Caki2 (cell line): ENCODE results near the gene PCDHA2. TPM values are rescaled to one million over a fixed set of nuclear protein-coding genes. Genes with fewer than 3 reads are reported as not detected.
"Not testable (repeated sequence)": the region's sequence is repeated elsewhere in the genome, so short reads cannot be mapped to it uniquely, and the experiment has no call there.

ENCODE experiments used
- DNase-seq: peaks from one replicate; pipeline ENCODE4 v3.0.0-alpha.2; 2015; ENCODE audit warnings: low read depth
- in situ Hi-C: cut with HindIII; loops from 2 replicates; pipeline ENCODE4 v1.10.0; 2016; ENCODE audit warnings: low sequenced_read_pairs, low pct_unique_long_range_greater_than_20kb, mixed read lengths
- total RNA-seq: library from RNA; depleted of rRNA; stranded (reverse); fragments of >200 nt; shearing (Covaris generic); gene quantifications from 2 replicates; pipeline ENCODE4 v1.2.3, GENCODE V29; 2014; ENCODE audit warnings: low replicate concordance

Gene PCDHA2
- total RNA-seq, 1 experiment from 2014 or later, result not detected

DNA sequence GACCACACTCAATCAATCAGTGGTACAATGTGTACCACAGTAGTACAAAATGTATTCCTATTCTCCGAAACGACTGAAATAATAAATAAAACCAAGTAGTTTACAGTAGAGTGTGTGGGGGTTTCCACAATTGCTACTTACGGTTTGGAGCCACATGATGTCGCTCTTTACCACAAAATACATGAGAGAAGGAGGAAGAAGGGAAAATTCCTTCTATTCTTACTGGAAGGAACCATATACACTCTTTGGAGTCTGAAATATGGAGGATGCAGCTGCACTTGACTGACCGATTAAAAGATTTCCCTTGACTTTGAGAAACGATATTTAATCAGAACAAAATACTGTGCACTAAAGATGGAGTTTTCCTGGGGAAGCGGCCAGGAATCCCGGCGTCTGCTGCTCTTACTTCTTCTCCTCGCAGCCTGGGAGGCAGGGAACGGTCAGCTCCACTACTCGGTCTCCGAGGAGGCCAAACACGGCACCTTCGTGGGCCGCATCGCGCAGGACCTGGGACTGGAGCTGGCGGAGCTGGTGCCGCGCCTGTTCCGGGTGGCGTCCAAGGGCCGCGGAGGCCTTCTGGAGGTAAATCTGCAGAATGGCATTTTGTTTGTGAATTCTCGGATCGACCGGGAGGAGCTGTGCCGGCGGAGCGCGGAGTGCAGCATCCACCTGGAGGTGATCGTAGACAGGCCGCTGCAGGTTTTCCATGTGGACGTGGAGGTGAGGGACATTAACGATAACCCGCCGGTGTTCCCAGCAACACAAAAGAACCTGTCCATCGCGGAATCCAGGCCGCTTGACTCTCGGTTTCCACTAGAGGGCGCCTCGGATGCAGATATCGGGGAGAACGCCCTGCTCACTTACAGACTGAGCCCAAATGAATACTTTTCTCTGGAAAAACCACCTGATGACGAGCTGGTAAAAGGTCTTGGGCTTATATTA lies 12.5 kb downstream of the PCDHA2 start, which contains the start of gene PCDHA4:
TSS of gene PCDHA4 (plus strand) at position 235 of the 942 bp plus-strand sequence.
- DNase-seq, result peak; percentile 69
- in situ Hi-C loops, result no loop called here

DNA sequence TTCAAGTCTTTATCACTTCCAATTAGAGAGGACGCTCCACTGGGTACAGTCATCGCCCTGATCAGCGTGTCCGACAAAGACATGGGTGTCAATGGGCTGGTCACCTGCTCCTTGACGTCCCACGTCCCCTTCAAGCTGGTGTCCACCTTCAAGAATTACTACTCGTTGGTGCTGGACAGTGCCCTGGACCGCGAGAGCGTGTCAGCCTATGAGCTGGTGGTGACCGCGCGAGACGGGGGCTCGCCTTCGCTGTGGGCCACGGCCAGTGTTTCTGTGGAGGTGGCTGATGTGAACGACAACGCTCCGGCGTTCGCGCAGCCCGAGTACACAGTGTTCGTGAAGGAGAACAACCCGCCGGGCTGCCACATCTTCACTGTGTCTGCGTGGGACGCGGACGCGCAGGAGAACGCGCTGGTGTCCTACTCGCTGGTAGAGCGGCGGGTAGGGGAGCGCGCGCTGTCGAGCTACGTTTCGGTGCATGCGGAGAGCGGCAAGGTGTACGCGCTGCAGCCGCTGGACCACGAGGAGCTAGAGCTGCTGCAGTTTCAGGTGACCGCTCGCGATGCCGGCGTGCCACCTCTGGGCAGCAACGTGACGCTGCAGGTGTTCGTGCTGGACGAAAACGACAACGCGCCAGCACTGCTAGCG lies 13.7 kb downstream of the PCDHA2 start:
- DNase-seq, in situ Hi-C loops: not testable (repeated sequence)

DNA sequence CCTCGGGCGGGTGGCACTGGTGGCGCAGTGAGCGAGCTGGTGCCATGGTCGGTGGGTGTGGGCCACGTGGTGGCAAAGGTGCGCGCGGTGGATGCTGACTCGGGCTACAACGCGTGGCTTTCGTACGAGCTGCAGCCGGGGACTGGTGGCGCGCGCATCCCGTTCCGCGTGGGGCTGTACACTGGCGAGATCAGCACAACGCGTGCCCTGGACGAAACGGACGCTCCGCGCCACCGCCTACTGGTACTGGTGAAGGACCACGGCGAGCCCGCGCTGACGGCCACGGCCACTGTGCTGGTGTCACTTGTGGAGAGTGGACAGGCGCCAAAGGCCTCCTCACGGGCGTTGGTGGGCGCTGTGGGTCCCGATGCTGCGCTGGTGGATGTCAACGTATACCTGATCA lies 14.2 kb downstream of the PCDHA2 start:
- DNase-seq, result no peak
- in situ Hi-C loops, result no loop called here

DNA sequence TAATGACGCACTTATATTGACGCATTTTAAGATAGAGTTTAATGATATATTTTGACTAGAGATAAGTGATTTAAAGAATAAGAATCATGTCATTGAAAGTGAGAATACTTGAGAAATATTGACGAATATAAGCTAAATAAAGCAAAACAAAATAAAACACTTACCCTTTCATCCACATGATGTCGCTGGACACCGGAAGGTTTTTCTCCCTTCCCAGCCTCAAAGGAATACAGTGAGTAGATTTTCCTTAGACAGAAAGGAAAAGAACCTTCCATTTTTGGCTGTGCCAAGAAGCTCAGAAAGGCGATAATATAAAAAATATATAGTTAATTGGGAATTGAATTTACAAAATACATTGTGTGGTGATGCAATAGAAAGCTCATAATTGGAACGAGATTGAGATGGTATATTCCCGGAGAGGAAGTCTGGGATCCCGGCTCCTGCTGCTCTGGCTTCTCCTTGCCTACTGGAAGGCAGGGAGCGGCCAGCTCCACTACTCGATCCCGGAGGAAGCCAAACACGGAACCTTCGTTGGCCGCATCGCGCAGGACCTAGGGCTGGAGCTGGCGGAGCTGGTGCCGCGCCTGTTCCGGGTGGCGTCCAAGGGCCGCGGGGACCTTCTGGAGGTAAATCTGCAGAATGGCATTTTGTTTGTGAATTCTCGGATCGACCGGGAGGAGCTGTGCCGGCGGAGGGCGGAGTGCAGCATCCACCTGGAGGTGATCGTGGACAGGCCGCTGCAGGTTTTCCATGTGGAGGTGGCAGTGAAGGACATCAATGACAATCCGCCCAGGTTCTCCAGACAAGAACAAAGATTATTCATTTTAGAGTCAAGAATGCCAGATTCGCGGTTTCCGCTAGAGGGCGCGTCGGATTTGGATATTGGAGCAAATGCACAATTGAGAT lies 27.0 kb downstream of the PCDHA2 start, which contains the start of gene PCDHA5:
TSS of gene PCDHA5 (plus strand) at position 239 of the 906 bp plus-strand sequence.
- peak; percentile 61 for DNase-seq
- in situ Hi-C loops, result no loop called here

DNA sequence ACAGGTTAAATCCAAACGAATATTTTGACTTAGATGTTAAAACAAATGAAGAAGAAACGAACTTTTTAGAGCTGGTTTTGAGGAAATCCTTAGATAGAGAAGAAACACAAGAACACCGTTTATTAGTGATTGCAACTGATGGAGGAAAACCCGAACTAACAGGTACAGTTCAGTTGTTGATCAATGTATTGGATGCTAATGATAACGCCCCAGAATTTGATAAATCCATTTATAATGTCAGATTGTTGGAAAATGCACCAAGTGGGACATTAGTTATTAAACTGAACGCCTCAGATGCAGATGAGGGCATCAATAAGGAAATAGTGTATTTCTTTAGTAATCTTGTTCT lies 27.6 kb downstream of the PCDHA2 start:
- in situ Hi-C loops, result no loop called here
- no peak for DNase-seq

DNA sequence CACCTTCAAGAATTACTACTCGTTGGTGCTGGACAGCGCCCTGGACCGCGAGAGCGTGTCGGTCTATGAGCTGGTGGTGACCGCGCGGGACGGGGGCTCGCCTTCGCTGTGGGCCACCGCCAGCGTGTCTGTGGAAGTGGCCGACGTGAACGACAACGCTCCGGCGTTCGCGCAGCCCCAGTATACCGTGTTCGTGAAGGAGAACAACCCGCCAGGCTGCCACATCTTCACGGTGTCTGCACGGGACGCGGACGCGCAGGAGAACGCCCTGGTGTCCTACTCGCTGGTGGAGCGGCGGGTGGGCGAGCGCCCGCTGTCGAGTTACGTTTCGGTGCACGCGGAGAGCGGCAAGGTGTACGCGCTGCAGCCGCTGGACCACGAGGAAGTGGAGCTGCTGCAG lies 28.3 kb downstream of the PCDHA2 start:
- in situ Hi-C loops, DNase-seq: not testable (repeated sequence)

DNA sequence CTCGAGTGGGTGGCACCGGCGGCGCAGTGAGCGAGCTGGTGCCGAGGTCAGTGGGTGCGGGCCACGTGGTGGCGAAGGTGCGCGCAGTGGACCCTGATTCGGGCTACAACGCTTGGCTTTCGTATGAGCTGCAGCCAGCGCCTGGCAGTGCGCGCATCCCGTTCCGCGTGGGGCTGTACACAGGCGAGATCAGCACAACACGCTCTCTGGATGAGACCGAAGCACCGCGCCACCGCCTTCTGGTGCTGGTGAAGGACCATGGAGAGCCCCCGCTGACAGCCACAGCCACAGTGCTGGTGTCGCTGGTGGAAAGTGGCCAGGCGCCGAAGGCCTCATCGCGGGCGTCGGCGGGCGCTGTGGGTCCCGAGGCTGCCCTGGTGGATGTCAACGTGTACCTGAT lies 28.8 kb downstream of the PCDHA2 start:
- in situ Hi-C loops, result no loop called here
- no peak for DNase-seq

DNA sequence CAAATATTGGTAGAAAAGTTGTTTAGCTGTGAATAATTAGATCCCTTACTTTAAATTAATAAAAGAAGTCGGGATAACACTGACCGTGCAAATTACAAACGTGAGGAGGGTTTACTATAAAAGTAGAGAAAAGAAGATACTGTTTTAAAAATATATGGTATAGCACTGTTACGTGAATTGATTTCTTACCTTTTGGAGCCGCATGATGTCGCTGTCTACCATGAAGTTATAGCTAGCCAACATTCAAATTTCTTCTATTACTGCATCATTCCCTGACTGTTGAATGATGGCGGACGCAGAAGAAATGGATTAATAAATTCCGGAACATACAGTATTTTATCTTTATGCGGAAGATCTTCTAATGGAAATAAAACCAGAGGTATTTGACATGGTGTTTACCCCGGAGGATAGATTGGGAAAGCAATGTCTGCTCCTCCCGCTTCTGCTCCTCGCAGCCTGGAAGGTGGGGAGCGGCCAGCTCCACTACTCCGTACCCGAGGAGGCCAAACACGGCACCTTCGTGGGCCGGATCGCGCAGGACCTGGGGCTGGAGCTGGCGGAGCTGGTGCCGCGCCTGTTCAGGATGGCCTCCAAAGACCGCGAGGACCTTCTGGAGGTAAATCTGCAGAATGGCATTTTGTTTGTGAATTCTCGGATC lies 33.2 kb downstream of the PCDHA2 start, which contains the start of gene PCDHA6:
TSS of gene PCDHA6 (plus strand) at position 257 of the 658 bp plus-strand sequence. CDS start at position 389, 132 bp downstream.
- DNase-seq, result no peak
- in situ Hi-C loops, result no loop called here

DNA sequence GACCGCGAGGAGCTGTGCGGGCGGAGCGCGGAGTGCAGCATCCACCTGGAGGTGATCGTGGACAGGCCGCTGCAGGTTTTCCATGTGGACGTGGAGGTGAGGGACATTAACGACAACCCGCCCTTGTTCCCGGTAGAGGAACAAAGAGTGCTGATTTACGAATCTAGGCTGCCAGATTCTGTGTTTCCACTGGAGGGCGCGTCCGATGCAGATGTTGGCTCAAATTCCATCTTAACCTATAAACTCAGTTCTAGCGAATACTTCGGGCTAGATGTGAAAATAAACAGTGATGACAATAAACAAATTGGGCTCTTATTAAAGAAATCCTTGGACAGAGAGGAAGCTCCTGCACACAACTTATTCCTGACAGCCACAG lies 33.7 kb downstream of the PCDHA2 start:
- in situ Hi-C loops, result no loop called here

DNA sequence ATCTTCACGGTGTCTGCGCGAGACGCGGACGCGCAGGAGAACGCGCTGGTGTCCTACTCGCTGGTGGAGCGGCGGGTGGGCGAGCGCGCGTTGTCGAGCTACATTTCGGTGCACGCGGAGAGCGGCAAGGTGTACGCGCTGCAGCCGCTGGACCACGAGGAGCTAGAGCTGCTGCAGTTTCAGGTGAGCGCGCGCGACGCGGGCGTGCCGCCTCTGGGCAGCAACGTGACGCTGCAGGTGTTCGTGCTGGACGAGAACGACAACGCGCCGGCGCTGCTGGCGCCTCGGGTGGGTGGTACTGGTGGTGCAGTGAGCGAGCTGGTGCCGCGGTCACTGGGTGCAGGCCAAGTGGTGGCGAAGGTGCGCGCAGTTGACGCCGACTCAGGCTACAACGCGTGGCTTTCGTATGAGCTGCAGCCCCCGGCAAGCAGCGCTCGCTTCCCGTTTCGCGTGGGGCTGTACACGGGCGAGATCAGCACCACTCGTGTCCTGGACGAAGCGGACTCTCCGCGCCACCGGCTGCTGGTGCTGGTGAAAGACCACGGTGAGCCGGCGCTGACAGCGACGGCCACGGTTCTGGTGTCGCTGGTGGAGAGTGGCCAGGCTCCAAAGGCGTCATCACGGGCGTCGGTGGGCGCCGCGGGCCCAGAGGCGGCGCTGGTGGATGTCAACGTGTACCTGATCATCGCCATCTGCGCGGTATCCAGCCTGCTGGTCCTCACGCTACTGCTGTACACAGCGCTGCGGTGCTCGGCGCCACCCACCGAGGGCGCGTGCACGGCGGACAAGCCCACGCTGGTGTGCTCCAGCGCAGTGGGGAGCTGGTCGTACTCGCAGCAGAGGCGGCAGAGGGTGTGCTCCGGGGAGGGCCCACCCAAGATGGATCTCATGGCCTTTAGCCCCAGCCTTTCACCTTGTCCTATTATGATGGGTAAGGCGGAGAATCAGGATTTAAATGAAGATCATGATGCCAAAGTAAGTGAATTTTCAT lies 35.2 kb downstream of the PCDHA2 start:
- in situ Hi-C loops, DNase-seq: not testable (repeated sequence)

More for the DNA sequence above, 33.7 kb downstream of the PCDHA2 start:
- no peak for DNase-seq

DNA sequence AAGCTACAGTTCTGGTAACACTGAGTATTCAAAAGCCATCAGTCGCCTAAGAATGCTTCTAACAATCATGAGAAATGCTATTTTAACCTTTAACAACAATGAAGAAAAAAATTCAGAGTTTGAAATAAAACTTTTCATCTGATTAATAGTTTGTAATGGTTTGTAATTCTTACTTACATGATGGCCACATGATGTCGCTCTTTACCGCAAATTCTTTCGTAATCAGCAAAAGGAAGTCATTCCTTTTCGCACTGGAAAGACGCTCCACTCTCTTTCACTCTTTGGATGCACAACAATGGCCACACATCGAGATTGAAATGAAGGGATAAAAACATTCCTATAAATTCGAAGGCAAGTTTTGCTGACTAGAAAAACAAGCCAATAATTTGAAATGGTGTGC lies 39.3 kb downstream of the PCDHA2 start, which contains the start of gene PCDHA7:
TSS of gene PCDHA7 (plus strand) at position 277 of the 400 bp plus-strand sequence. CDS start at position 392, 115 bp downstream.
- in situ Hi-C loops, result no loop called here
- DNase-seq, result no peak

DNA sequence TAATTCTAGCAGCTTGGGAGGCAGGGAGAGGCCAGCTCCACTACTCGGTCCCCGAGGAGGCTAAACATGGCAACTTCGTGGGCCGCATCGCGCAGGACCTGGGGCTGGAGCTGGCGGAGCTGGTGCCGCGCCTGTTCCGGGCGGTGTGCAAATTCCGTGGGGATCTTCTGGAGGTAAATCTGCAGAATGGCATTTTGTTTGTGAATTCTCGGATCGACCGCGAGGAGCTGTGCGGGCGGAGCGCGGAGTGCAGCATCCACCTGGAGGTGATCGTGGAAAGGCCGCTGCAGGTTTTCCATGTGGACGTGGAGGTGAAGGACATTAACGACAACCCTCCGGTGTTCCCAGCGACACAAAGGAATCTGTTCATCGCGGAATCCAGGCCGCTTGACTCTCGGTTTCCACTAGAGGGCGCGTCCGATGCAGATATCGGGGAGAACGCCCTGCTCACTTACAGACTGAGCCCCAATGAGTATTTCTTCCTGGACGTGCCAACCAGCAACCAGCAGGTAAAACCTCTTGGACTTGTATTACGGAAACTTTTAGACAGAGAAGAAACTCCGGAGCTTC lies 39.9 kb downstream of the PCDHA2 start:
- in situ Hi-C loops, DNase-seq: not testable (repeated sequence)

DNA sequence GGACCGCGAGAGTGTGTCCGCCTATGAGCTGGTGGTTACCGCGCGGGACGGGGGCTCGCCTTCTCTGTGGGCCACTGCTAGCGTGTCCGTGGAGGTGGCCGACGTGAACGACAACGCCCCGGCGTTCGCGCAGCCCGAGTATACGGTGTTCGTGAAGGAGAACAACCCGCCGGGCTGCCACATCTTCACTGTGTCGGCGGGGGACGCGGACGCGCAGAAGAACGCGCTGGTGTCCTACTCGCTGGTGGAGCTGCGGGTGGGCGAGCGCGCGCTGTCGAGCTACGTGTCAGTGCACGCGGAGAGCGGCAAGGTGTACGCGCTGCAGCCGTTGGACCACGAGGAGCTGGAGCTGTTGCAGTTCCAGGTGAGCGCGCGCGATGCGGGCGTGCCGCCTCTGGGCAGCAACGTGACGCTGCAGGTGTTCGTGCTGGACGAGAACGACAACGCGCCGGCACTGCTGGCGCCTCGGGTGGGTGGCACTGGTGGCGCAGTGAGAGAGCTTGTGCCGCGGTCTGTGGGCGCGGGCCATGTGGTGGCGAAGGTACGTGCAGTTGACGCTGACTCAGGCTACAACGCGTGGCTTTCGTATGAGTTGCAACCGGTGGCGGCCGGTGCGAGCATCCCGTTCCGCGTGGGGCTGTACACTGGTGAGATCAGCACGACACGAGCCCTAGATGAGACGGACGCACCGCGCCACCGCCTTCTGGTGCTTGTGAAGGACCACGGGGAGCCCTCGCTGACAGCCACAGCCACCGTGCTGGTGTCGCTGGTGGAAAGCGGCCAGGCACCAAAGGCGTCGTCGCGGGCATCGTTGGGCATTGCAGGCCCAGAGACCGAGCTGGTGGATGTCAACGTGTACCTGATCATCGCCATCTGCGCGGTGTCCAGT lies 41.2 kb downstream of the PCDHA2 start:
- DNase-seq, result no peak
- in situ Hi-C loops, result no loop called here

DNA sequence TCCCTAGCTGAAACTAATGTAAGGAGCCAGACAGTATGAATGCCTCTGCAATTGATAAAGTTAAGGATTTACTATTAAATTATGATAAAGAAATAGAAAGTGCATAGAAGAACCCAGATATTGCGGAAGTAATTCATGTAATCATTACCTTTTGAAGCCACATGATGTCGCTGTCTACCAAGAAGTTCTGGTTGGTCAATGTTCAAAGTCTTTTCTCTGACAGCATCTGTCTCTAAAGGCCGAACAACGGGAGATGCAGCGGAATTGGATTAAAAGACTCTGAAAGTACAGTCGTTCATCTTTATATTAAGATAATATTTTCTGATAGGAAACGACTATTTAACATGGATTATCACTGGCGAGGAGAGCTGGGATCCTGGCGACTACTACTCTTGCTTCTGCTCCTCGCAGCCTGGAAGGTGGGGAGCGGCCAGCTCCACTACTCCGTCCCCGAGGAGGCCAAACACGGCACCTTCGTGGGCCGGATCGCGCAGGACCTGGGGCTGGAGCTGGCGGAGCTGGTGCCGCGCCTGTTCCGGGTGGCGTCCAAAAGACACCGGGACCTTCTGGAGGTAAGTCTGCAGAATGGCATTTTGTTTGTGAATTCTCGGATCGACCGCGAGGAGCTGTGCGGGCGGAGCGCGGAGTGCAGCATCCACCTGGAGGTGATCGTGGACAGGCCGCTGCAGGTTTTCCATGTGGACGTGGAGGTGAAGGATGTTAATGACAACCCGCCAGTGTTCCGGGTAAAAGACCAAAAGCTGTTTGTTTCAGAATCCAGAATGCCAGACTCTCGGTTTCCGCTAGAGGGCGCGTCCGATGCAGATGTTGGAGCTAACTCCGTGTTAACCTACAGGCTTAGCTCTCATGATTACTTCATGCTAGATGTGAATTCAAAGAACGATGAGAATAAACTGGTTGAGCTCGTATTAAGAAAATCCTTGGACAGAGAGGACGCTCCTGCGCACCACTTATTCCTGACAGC lies 46.6 kb downstream of the PCDHA2 start, which contains the start of gene PCDHA8:
TSS of gene PCDHA8 (plus strand) at position 210 of the 985 bp plus-strand sequence. CDS start at position 345, 135 bp downstream.
- in situ Hi-C loops, result no loop called here

More for the DNA sequence above, 46.6 kb downstream of the PCDHA2 start, which contains the start of gene PCDHA8:
- peak; percentile 10 for DNase-seq
